Ureter (tissue), 1 donor: ENCODE results near the gene PIK3AP1. TPM values are rescaled to one million over a fixed set of nuclear protein-coding genes. Genes with fewer than 3 reads are reported as not detected.

ENCODE experiments used
- DNase-seq: peaks from one replicate; pipeline ENCODE4 v3.0.0-alpha.2; 2020; ENCODE audit warnings: low spot score
- total RNA-seq: library from RNA; stranded (reverse); gene quantifications from one replicate; pipeline ENCODE4 v1.2.4, GENCODE V29; 2023
- donor health status: DM: yes; HTN: yes; CAD: no.

PIK3AP1 gene
- total RNA-seq, 1 donor from 2014 or later: 3.3 TPM

DNA sequence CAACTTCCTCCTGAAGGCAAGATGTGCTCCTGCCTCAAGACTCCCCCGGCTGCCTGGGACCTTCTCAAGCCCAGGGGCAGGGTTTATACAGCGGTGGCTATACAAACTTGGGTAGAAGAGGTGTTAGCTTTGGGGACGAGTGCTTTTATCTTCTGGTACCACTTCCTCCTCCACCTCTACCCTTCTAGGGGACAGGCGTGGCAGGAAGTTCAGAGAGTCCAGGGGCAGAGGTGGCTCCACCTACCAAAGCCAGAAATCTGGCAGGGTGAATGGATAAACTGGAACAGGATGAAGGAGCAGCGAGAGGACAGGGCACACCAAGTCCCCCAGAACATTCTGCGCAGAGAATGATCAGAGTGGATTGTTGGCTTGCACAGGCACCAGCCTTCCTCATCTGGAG, 109.5 kb downstream of the PIK3AP1 start:
- DNase-seq: no peak

DNA sequence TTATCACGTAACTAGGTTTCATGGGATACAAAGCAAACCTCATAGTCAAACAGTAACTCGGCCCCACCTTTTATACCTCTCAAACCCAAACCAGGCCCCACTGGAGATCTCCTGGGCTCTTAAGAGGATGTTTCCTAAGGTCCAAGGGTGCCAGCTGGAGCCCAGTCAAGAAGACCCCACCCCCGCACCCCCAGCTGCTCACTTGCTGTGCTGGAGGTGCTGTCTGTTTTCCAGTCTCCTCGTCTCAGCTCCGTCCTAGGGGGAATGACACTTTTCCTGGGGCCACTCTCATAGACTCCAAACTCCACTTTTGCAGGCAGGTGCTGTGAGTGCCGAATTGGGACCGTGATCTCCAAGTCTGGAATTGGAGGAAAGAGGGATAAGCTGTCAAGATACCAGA, 110.8 kb downstream of the PIK3AP1 start:
- DNase-seq: no peak

DNA sequence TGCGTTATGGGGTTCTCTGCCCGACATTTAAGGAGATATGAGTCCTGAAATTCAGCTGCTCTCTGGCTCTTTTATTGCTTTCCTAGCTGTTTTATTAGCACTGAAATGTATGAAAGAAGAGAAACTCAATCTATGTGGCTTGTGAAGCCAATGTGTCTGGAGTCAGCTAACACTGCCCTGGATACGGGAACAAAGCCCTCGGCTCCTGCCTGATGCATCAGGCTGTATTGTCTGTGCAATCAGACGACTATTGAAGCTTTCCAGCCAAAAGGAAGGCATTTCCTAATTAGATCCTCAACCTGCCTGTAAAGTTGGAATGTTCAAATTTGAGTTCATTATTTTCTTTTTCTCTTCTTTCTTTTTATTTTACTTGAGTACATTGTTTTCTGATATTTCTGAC, 111.5 kb downstream of the PIK3AP1 start:
- DNase-seq: no peak

DNA sequence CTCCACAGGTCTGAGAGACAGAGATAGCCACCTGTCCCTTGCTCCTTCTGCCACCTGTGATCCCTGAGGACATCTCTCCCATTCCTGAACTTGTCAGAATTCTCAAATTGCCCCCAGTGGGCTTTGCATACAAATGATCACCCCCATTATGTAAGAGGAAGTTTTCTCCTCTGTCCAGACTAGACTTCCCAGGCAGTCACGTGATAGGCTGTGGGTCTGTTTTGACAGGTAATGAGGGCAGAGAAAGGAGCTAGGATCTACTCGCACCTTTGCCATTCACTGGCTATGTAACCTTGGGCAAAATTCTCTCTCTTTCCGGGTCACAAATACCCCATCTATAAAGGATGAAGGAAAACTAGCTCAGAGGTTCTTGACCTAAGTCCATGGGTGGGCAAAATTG, 112.1 kb downstream of the PIK3AP1 start:
- DNase-seq: no peak

DNA sequence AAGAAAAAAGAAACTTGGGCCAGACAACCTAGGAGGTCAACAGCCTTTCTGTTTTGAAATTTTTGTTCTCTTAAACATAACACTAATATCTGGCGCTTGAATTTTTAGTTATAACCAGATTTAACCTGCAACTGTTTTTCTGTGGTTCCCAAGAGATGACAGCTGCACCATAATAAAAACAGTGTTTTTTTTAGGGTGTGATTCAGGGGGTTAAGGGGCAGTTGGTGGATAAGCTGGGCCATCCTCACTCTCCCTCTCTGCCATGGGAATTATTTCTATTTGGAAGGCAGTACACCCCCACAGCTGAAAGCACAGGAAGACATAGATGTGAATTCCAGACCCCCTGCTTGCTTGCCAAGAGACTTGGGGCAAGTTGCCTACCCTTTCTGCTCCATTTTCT, 113.4 kb downstream of the PIK3AP1 start:
- no peak for DNase-seq

DNA sequence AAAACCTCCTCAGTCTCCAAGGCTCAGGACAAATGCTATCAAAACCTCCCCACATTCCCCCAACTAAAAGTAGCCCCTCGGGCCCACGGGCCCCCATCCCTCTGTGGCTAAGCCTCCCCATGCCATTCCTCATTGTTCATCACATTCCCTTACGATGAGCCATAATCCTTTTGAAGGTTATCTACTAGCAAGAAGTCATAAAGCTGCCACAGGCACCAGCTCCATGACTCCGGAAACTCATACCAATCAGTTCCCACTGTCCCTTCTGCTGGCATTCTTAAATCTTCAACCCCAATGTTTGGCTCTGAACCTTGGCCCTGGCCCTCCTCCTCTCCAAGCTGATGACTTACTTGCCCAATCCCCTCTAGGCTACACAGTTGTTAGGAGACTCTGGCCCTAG, 114.1 kb downstream of the PIK3AP1 start:
- no peak for DNase-seq

DNA sequence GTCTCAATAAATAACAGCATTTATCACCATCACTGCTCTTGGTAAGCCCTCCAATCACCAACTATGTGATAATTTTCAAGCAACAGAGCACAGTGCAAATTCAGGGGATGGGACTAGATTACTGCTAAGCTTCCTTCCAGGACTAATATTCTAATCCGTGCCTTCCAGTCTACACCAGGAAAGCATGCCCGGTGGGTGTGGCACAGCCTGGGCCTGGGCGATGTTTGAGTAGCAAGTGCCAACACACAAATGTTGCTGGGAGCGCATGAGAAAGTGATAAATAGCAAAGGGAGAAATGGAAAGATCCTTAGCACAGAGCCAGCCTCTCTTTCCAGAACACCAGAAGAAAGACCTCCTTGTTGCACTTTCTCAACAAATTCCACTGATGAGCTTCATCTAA, 120.0 kb downstream of the PIK3AP1 start:
- no peak for DNase-seq

DNA sequence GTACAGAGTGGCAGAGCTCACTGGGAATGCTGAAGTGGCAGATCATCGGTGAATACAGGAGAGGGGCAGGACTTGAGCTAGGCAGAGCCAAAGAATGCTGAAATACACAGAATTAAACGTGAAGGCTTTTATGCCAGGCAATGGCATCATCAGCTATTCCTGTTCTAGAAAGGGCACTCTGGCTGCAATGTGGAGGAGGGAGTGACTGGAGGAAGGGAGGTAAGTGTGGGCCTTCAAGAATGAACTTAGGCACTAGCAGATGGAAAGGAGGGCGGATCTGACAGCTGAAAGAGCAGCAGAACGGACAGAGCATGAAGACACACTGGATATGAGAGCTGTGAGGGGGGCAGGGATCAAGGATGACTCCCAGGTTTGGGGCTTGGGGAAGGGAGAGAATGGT, 121.5 kb downstream of the PIK3AP1 start:
- DNase-seq: no peak

DNA sequence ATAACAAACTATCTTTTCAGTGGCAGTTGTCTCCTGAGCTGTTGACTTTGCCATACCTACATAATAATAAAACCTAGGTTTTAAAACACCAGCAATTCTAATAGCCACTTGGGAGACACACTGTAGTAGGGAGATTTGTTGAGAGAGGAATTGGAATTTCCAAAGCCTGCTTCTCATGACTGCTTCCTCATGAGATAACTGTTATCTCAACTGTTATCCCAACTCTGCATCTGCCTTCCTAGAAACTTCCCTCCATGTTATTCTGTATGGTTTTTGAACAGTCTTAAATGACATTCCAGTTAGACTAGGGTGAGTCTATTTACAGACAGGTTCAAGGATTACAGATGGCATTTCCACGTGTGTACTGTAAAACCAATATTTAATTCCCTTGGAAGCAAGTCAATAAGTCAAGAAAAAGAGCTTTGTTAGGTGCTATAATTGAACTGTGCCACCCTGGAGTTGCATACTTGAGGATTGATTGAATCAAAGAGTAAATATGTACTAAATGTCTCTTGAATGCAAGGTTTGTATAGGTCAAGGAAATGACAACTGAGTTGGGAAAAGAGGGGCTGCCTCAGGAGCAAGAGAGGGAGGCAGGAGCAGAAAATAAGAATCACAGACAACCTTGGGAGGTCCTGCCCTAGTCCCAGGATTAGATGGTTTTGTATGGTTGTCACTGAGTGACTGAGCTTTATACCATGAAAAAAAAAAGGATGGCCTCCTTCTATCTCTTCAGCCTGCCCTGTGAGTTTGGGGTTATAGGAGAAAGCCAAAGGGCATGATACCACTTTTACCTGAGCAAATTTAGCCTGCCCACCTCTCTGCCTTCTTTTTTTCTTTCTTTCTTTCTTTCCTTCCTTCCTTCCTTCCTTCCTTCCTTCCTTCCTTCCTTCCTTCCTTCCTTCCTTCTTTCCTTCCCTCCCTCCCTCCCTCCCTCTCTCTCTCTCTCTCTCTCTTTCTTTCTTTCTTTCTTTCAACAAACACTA, 123.6 kb downstream of the PIK3AP1 start:
- DNase-seq: no peak

DNA sequence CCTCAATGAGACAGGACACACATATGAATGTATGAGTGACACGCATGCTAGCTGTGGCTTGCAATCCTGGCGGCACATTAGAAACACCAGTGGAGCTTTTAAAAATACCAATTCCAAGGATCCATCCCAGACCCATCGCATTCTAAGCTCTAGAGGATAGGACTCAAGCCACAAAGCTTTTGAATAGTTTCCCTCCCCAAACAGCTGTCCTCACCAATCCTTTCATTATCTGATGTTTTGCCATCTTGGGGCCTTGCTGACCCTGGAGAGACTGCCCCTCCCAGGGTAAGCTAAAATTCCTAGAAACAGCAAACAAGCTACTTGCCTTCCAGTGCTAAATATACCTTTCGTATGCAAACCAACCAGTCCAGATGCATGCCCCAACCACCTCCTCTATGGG, 124.6 kb downstream of the PIK3AP1 start:
- no peak for DNase-seq

DNA sequence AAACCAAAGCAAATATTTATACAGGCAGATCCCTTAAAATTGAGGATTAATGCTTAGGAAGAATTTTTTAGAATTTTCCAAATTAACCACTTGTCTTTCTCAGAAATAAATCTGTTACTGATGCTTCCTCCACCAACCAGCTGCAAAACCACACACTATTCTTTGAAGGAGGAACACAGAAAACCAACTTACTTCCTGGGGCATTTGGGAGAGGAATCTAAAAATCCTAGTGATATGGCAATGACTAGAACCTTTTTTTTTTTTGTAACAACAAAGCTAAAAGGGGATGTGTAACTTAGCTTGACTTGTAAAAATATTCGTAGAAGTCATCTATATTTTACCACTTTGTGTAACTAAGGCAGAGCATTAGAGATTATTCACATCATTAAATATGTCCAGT, 128.4 kb downstream of the PIK3AP1 start:
- DNase-seq: no peak

DNA sequence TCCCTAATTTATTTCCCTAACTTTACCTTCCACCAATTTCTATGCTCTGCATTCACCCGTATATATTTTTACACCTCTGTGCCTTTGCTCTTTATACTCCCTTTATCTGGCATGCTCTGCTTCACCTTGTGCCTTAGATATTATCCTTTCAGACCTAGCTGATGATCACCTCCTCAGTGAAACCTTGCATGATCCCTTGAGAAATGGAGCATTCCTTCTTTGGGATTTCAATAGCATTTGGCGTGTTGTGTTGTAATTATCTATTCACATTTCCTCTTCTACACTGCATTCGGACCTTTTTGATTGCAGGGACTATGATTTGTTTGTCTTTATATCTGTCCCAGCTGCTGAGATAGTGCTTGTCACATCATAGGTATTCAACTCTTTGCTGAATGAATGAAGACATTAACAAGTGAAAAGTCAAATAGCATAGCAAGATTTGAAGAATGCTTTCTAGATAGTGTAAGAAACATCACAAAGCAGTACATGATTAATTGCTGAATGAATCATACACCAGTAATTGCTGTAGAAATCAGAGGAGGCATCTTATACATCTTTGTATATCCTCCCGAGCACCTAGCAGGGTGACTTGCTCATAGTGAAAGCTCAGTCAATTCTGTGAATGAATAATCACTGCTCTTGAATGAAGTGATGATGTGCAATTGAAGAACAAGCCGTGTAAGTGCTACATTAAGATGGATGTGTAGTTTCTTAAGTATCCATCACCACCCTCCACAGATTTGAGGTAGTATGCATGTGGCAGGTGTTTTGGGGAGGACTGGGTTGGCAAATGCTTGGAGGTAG, 131.5 kb downstream of the PIK3AP1 start:
- no peak for DNase-seq

DNA sequence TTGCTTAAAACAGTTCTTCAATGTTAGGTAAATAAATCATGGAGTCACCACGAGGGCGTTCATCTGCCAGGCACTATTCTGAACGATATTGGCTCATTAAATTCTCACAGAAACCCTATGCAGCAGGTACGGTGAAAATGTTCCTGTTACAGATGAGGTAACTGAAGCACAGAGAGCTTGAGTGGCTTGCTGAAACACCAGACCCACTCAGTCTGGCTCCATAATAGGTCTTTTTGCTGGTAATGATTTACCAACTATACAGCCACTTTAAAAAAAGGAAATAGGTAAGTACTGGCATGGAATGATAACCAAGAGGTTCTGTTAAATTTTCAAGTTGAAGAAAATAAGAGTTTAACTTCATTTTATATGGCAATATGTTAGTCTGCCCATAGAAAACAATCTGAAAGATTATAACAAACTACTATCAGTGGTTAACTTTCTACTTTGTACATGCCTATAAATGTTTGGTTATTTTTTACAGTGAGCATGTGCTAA, 132.2 kb downstream of the PIK3AP1 start:
- DNase-seq: no peak

DNA sequence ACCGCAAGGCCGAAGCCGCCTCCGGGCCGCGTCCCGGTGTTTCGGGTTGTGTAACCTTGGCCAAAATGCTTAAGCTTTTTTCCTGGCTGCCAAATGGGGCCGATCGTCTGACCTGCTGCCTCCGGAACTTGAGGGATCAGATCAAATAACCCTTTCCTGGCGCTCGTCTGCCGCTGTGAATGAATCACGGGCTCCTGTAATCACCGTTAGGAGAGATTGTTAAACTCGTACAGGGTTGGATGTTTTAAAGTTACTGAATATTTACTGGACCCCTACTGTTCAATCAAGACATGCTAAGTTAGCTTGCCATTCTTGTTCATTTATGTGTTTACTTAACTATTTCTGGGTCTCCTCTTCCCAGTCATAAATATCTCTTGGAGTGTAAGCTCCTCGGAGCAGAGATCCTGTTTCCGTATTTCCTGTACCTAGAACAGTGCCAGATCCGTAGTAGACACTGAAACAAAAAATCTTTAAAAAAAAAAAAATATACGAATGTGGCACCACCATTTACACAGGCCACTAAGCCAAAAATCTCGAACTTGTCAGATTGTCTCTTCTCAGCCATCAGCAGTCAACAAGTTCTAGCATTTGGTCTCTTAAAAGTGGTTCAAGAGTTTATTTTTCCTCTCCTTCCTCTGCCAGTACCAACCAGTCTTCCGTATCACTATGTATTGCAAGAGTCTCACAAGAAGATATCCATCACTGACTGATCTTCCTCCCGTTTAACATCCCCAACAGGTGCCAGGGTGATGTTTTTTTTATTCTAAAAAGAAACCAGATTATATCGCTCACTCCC, 132.9 kb downstream of the PIK3AP1 start:
- peak; percentile 63 for DNase-seq

DNA sequence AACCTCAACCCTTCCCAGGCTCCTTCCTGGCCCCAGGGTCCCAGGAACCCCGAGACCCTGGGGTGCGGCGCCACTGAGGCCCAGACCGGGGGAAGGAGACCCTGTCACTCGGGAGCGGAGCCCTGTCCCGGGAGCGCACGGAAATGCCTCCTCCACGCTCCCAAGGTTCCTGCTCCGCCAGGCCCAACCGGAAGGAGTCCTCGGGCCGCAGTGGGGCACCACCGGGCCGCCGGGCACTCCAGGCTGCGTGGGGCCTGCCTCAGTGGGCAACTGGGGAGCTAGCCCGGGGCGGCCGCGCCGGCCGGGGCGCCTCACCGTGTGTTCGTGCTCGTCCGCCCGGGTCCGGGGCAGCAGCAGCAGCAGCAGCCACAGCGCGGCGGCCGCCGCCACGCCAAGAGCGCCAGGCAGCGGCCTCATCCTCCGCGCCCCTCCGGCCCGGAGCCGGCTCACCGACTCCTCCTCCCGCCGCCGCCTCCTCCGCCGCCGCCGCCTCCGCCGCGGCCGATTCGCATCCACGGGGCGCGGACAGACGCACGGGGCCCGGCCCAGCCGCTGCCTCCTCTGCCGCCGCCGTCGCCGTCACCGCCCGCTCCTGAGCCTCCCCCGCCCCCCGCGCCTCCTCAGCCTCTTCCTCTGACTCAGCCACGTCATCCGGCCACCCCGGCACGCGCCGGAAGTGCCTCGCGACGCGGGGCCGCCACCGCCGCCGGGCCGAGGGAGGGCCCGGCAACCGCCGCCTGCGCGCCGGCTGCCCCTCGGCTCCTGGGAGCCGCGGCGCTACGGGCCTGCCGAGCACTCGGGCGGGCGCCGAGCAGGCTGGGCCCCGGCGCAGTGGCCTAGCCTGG, 133.7 kb downstream of the PIK3AP1 start, which contains the start of gene TM9SF3:
TSS of gene TM9SF3 (minus strand) at position 594 of the 845 bp plus-strand sequence. CDS start at position 417, 177 bp downstream.
- DNase-seq: peak; percentile 94

DNA sequence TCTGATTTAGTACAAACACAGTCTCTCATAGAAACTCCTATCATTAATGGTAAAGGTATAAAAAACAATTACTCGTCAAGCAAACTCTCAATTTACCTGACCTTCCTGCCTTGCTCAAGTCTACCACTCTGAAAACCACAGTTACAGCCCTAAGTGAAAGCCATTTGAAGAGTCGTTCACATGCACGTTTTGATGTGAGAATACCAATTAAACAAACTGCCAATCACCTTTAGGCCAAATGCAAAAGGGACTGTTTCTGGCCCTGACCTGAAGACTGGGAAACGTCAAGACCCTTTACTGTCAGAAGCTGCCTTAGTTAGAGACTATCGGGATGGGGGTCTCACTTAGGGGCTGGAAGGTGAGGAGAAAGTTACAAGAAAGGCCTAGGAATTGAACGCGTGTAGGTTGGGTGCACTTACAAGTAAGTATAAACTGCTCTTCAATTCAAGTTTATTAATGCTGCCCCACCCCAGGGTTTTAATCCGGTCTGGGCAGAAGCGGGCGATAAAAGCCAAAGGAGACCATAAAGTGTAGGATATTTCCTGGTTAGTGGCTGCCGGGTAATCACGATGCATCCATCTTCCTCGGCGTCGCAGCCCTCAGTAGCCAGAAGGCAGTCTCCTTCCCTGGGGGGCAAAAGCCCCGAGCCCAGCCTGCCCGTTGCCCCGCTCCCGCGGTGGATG, 134.4 kb downstream of the PIK3AP1 start:
- DNase-seq: peak; percentile 53

DNA sequence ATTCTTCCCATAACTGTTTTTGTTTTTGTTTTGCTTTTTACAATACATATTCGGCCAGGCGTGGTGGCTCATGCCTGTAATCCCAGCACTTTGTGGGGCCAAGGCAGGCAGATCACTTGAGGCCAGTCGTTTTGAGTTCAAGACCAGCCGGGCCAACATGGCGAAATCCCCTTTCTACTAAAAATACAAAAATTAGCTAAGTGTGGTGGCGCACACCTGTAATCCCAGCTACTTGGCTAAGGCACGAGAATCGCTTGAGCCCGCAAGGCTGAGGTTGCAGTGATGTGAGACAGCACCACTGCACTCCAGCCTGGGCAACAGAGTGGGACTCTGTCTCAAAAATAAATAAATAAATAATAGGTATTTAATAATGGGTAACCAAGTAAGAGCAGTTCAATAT, 135.8 kb downstream of the PIK3AP1 start:
- no peak for DNase-seq

DNA sequence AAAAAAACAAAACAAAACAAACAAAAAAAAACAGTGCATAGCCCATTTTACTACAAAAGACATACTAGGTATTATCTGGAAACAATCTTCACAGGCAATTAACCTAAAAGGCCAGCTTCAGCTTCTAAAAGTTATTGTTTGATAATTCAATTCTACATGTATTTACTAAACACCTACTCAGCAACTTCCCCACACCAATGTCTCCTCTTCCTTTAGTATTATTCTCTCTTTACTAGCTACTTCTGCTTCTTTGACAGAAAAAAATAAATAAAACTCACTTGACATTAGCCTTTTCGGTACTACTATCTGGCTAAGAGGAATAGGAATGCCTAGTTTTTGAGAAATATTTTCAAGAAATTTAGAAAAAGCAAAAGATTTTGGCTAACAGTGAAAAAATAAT, 136.3 kb downstream of the PIK3AP1 start:
- DNase-seq: no peak

DNA sequence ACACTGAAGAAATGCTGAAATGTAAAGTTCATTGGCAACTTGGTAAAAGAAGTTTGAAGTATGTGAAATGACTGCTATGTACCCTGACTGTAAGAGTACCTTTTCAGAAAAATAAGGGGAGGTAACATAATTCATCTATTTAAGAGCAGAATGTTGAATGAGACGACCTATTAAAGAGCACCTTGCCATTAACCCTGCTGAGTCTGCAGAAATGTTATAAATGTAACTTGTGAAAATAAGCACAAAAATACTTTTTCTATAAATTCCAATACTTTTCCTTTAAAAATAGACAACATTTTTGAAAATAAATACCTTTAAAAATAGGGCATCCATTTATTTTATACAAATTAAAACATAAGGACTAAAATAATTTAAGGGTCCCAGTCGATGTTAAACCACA, 141.2 kb downstream of the PIK3AP1 start:
- DNase-seq: no peak

DNA sequence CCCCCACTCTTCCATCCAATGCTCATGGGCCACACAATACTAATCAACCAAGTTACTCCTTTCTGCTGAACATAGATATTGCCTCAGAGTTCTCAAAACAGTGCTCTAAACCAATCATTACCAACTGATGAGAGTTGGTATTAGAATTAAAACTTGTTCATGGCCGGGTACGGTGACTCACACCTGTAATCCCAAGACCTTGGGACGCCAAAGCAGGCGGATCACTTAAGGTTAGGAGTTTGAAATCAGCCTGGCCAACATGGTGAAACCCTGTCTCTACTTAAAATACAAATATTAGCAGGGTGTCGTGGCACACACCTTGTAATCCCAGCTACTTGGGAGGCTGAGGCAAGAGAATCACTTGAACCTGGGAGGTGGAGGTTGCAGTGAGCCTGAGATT, 141.7 kb downstream of the PIK3AP1 start:
- no peak for DNase-seq
